SK-N-MC (cell line): ENCODE data around the gene FOS.

Experiments
- EZH2 ChIP-seq: fragments of 200-600 bp; sonication (generic); IDR thresholded peaks from one replicate; pipeline ENCODE4 v1.6.1; 2017; ENCODE audit warnings: antibody characterized with exemption
- FOXP2 ChIP-seq: optimal IDR thresholded peaks from 2 replicates; pipeline ENCODE3; 2011; ENCODE audit warnings: mild to moderate bottlenecking, moderate library complexity; ENCODE audit not compliant: insufficient read depth; ENCODE audit errors: extremely low read length, control extremely low read depth
- POLR2AphosphoS5 ChIP-seq: IDR thresholded peaks from 2 replicates; pipeline ENCODE4 v1.6.1; 2012; ENCODE audit warnings: mild to moderate bottlenecking, low read depth, low read length, borderline replicate concordance

DNA sequence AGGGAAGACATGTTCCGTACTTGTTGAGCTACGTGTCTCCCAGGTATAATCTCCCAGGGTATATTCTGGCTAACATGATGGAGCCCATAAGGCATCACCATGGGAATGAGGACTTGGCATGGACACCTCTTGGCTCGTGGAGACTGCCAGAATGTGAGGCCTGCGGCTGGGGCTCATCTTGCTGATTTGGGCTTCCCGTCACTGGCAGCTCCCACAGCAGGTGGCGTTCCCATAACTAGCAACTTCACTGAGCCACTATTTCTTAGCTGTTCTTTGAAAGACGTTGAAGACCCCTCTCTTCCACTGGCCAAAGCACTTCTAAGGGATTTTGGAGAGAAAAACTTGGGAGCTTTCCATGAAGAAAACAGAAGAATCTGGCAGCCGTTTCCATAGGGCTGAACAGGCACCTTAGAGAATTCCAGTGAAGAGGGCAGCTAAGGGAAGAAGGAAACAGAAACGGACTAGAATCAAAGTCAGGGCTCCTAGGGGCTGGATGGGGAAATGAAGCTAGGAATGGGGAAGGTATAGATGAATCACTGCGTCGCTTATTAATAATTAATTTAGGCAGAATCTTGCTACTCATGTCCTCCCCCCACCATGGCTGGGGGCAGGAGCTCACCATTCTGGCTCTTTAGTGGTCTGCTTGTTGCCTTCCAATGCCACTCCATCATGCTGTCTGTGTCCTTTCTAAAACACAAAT is 39.7 kb upstream of the FOS start:
- TF ChIP-seq POLR2AphosphoS5 (peak; percentile 33; the same call in 1 of the 2 replicates), EZH2 (no peak), FOXP2 (no peak)
